HG03196 (cell line): ENCODE results near the gene HCN2.

ENCODE experiments used
- ATAC-seq: cut with Tn5 transposase; IDR thresholded peaks from one replicate; pipeline ENCODE4 v1.9.1; 2021; ENCODE audit not compliant: unreplicated experiment

HCN2 gene

GRCh38 chr19:570937-571565 is 18.6 kb upstream of the HCN2 start:
- no peak for ATAC-seq

GRCh38 chr19:571566-571974 is 18.1 kb upstream of the HCN2 start:
- ATAC-seq: no peak

GRCh38 chr19:572140-572742 is 17.4 kb upstream of the HCN2 start, which contains the start of gene BSG:
Gene BSG, plus strand, starts transcription at chr19:572596. Its CDS starts 39 bp downstream, at chr19:572635.
- ATAC-seq: peak; percentile 70

- peak; percentile 22 for ATAC-seq
Measured at GRCh38 chr19:572743-573518, 16.8 kb upstream of the HCN2 start.

DNA sequence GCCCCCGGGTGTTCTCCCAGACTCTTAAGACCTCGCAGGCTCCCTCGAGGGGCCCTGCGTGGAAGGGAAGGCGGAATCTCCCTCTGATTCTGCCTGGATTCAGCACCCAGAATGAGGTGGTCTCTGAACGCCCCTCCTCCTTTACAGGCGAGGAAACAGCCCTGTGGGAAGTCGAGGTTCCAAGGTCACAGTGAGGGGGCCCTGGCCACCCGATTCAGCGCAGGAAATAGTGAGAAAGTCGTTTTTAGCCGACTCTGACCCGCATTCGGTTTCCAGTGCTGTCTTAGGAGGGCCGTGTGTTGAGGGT is 16.2 kb upstream of the HCN2 start:
- ATAC-seq: no peak

DNA sequence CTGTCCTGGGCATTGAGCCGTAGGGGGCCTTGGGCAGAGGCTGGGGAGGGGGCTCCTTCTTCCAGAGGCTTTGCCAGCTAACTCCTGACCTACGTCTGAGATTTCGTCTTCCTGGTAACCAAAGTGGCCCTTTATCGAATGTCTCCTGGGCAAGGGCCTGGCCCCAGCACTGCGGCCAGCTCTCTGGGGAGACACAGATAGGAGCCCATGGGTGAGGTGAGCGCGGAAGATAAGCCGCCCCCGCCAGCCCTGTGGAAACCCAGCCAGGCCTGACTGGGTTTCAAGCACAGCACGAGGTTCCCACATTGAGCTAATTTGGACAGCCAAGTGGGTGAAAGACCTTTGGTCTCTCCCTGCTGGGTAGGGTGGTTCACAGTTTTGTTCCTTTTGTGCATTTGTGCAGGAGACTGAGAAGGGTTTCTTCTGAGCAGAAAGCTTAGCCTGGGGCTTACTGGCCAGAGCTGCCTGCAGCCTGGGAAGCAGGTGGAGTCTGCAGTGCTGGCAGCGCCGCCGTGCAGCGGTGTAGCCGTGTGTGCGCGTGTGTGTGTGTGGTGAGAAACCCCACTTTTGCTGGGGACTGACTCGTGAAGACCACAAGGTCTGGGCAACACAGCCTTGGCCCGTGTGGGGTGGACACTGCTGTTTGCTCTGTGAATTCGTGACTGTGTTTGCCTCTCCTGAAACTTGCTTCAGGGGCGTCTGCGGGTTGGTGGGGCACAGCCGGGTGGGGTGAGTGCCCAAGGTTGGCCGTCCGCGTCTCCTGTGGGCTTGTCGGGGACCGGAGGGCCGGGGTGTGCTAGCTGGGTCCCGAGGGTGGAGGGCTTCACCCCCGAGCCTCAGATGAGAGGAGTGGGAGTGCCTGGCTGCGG is 14.8 kb upstream of the HCN2 start:
- no peak for ATAC-seq

GRCh38 chr19:575527-576506 is 13.9 kb upstream of the HCN2 start:
- ATAC-seq: no peak

DNA sequence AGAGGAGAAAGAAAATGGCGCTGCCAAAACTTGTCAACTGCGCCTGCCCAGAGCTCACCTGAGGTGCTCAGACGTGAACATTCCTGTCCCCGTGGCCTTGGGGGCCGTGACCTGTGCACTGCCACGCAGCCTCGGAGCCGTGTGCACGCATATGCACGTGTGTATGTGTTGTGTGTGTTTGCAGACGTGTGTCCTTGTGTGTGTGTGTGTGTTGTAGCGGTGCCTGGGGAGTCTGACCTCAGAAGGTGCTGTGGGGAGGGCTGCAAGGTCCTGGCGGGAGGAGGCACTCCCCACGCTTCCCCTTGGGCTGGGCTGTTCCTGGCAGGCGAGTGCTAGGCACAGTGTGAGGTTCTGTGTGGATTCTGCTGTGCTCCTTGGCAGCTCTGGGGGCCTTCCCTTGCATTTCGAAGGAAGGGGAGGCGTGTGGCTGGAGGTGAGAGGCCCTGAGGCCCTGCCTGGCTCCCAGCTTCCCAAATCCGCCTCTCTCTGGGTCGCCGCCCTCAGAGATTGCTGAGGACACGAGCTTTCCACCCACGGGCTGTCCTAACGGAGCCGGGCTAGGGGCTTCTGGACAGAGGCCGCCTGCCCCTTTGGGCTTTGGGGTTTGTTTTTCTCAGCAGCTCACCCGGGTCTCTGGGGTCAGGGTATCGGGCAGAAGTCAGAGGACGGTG is 12.8 kb upstream of the HCN2 start:
- no peak for ATAC-seq

DNA sequence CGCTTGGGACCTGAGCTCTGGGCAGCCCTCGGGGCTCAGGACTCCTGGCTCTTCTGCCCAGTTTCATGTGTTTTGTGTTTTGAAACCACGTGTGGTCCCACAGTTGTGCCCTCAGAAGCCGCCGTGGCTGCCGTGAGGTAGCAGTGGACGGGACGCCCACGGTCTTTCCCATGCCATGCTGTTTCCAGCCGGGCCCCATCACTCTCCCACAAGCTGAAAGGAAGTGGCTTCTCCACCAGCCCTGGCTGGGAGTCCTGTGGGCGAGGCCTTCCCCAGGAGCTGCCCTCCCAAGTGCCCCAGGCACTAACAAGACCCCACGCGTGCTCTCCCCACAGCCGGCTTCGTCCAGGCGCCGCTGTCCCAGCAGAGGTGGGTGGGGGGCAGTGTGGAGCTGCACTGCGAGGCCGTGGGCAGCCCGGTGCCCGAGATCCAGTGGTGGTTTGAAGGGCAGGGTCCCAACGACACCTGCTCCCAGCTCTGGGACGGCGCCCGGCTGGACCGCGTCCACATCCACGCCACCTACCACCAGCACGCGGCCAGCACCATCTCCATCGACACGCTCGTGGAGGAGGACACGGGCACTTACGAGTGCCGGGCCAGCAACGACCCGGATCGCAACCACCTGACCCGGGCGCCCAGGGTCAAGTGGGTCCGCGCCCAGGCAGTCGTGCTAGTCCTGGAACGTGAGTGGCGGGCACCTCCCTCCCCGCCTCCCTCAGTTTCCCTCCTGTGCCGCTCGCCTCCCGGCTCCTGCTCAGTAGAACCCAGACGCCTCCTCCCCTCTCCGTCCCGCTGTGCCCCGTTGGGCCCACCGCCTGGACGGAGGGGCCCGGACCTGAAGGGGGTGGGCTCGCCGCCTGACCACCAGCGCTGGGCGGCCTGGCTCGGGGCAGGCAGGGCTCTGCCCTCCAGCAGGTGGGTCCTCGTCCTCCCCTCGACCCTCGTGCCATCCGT is 12.0 kb upstream of the HCN2 start:
- no peak for ATAC-seq

- no peak for ATAC-seq
Measured at GRCh38 chr19:579111-579841, 10.4 kb upstream of the HCN2 start.

- ATAC-seq: no peak
Measured at GRCh38 chr19:579842-580155, 9.9 kb upstream of the HCN2 start.

GRCh38 chr19:580274-580835 is 9.3 kb upstream of the HCN2 start:
- ATAC-seq: no peak

DNA sequence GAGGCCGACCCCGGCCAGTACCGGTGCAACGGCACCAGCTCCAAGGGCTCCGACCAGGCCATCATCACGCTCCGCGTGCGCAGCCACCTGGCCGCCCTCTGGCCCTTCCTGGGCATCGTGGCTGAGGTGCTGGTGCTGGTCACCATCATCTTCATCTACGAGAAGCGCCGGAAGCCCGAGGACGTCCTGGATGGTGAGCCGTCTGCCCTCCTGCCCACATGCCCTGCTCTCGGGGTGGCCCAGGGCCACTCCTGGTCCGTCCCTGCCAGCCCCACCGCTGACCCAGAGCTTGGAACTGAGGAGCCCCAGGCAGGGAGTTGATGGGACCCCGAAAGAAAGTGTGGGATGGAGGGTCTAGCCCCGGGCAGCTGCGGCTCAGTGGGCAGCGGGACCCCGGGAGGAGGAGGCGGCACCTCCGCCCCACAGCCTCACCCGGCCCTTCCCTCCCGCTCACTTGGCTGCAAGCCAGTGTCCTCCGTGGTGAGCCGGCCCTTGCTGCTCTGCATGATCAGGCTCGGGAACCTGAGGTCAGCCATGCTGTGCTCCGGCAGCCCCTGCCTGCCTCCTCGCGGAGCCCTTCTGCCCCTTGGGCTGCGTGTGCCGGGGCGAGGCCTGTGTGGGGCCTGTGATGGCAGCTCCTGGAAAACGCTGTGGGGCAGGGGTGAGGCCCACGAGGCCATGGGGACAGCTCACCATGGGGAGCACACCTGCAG is 8.1 kb upstream of the HCN2 start:
- no peak for ATAC-seq

- ATAC-seq: no peak
Measured at GRCh38 chr19:582497-583197, 7.0 kb upstream of the HCN2 start.

- ATAC-seq: no peak
Measured at GRCh38 chr19:583198-583967, 6.3 kb upstream of the HCN2 start.

DNA sequence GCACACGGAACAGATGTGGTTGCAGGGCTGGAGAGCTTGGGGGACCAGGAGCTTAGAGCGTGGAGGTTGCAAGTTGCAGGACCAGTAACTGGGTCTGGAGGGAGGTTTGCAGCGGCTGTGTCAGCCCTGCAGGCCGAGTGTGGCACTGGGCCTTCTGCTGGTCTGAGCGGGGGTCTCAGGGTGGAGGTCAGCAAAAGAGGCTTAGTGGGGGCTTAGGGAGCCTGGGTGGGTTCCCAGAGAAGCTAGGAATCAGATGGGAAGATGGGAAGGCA is 5.8 kb upstream of the HCN2 start:
- ATAC-seq: no peak
